Type B pancreatic cell (in vitro differentiated cells): ENCODE measurements around the gene SCN4B. TPM values are rescaled to one million over a fixed set of nuclear protein-coding genes. Genes with fewer than 3 reads are reported as not detected.

Experiments used
- DNase-seq: peaks from one replicate; pipeline ENCODE4 v3.0.0; 2021; ENCODE audit warnings: mixed read lengths; ENCODE audit not compliant: unreplicated experiment; ENCODE audit errors: extremely low spot score
- H3K27ac Mint-ChIP-seq: 2 replicates; pipeline ENCODE4 v1.8.0; 2021; ENCODE audit warnings: mild to moderate bottlenecking, mixed read lengths
- H3K27me3 Mint-ChIP-seq: 2 replicates; pipeline ENCODE4 v1.8.0; 2021; ENCODE audit warnings: mixed read lengths
- H3K36me3 Mint-ChIP-seq: 2 replicates; pipeline ENCODE4 v1.8.0; 2021; ENCODE audit warnings: mixed read lengths
- H3K4me1 Mint-ChIP-seq: one replicate; pipeline ENCODE4 v1.8.0; 2021; ENCODE audit warnings: mixed read lengths; ENCODE audit not compliant: unreplicated experiment
- H3K4me3 Mint-ChIP-seq: 2 replicates; pipeline ENCODE4 v1.8.0; 2021; ENCODE audit warnings: mild to moderate bottlenecking, mixed read lengths
- H3K9me3 Mint-ChIP-seq: 2 replicates; pipeline ENCODE4 v1.8.0; 2021; ENCODE audit warnings: mixed read lengths
- CTCF ChIP-seq: fragments of 200-600 bp; sonication (generic); conservative IDR thresholded peaks from 2 replicates; pipeline ENCODE4 v1.5.0; 2021; ENCODE audit warnings: antibody characterized with exemption, mild to moderate bottlenecking
- total RNA-seq: library from RNA; stranded (reverse); gene quantifications from 2 replicates; pipeline ENCODE4 v1.2.1, GENCODE V29; 2021; ENCODE audit warnings: low replicate concordance

The SCN4B gene
- total RNA-seq, 1 donor from 2014 or later, result 2.0 TPM

DNA sequence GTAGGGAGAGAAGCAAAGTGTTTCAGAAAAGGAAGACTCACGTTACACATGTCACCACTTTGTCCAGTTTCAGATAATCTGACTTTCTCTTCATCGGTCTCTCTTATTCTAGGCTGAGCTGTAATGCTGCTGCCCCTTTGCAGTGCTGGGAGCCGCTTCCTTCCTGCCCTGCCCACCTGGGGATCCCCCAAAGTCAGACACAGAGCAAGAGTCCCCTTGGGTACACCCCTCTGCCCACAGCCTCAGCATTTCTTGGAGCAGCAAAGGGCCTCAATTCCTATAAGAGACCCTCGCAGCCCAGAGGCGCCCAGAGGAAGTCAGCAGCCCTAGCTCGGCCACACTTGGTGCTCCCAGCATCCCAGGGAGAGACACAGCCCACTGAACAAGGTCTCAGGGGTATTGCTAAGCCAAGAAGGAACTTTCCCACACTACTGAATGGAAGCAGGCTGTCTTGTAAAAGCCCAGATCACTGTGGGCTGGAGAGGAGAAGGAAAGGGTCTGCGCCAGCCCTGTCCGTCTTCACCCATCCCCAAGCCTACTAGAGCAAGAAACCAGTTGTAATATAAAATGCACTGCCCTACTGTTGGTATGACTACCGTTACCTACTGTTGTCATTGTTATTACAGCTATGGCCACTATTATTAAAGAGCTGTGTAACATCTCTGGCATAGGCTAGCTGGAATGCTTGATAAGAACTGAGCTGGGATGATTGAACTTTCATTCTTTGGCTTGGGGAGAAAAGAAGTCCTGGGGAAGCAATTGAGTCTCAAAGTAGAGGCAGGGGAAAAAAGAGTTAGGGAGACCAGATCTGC is 34.6 kb downstream of the SCN4B start:
- Mint-ChIP-seq H3K36me3 (peaks cover 8% of the 10 kb centered on the region), H3K27me3 (no peaks in the 10 kb centered on the region), H3K27ac (no peak overlapping the region), H3K4me1 (no peaks in the 10 kb centered on the region), H3K9me3 (no peaks in the 10 kb centered on the region), H3K4me3 (no peak overlapping the region)
- no peak for TF ChIP-seq CTCF
- DNase-seq, result no peak

- H3K4me3 Mint-ChIP-seq, result no peak overlapping the region
Observed at GRCh38 chr11:118115048-118115447, 37.6 kb downstream of the SCN4B start.

DNA sequence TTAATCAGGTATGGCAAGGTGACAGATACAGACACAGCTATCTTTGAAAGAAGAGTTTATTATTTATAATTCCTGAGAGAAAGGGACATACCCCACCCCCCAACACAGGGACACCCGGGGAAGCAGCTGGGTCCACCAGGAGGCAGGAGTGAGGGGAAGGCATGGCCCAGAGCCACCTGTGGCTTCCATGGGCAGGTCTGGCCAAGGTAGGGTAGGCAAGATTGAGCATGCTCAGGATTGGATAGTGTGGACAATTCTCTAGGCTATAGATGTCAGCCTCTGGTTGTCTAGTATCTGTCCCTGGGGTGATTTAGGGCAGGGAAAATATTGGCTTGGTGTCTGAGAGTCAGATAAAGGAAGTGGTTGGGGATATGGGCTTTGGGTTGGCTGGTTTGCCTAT is 38.4 kb downstream of the SCN4B start:
- Mint-ChIP-seq H3K4me3 (no peak overlapping the region), H3K27me3 (no peaks in the 10 kb centered on the region), H3K4me1 (peaks cover 4% of the 10 kb centered on the region), H3K27ac (no peak overlapping the region), H3K36me3 (no peaks in the 10 kb centered on the region), H3K9me3 (no peaks in the 10 kb centered on the region)
- TF ChIP-seq CTCF, result no peak
- no peak for DNase-seq

More at GRCh38 chr11:118115048-118115447, 37.6 kb downstream of the SCN4B start:
- Mint-ChIP-seq H3K9me3 (no peaks in the 10 kb centered on the region), H3K4me1 (peaks cover 4% of the 10 kb centered on the region), H3K36me3 (no peaks in the 10 kb centered on the region), H3K27me3 (no peaks in the 10 kb centered on the region), H3K27ac (no peak overlapping the region)
- no peak for DNase-seq
- TF ChIP-seq CTCF, result no peak

GRCh38 chr11:118112711-118113430 is 39.8 kb downstream of the SCN4B start:
- Mint-ChIP-seq H3K9me3 (no peaks in the 10 kb centered on the region), H3K4me3 (no peak overlapping the region), H3K27ac (no peak overlapping the region), H3K27me3 (no peaks in the 10 kb centered on the region), H3K4me1 (peaks cover 4% of the 10 kb centered on the region), H3K36me3 (no peaks in the 10 kb centered on the region)
- TF ChIP-seq CTCF, result no peak
- no peak for DNase-seq

DNA sequence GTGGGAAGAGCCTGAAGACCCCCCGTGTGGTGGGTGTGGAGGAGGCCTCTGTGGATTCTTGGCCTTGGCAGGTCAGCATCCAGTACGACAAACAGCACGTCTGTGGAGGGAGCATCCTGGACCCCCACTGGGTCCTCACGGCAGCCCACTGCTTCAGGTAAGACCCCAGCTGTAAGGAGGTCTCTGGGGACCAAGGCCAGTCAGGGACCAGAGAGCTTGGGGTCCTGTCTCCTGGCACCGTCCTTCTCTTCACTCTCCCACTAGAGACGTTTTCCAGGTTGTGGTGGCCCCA is 40.9 kb downstream of the SCN4B start:
- Mint-ChIP-seq H3K4me3 (no peak overlapping the region), H3K4me1 (peaks cover 4% of the 10 kb centered on the region), H3K27ac (peak overlapping the region; percentile 41), H3K9me3 (no peaks in the 10 kb centered on the region), H3K27me3 (no peaks in the 10 kb centered on the region), H3K36me3 (no peaks in the 10 kb centered on the region)
- DNase-seq, result no peak
- no peak for TF ChIP-seq CTCF
